ENCODE measurements around the gene CASP1.

The CASP1 gene

DNA sequence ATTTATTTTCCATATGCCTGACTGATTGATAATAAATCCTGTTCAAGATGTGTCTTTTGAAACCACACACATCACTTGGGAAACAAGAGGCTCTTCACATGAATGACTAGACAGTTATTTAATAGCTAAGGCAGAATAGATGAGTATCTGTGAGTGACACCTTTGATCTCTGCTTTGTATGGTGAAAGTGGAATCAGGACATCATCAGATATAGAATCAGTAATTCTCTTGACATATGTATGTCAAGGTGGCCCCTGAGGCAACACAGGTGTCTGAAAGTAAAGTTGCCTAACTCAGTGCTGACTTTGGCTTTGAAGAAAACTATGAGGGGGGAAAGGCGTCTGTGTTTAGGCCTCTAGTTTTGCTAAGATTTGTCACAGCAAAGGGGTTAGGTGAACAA, 55.1 kb downstream of the CASP1 start:
- DNase-seq: no peak
